Nephron (organoid): ENCODE data around the gene RECK.
"Not testable (repeated sequence)": the region's sequence is repeated elsewhere in the genome, so short reads cannot be mapped to it uniquely, and the experiment has no call there.

Experiments
- H3K27ac Mint-ChIP-seq, 3 experiments: 2 replicates each; pipeline ENCODE4 v1.8.0; 2020; ENCODE audit warnings: mixed read lengths in 3 of 3, mild to moderate bottlenecking in 2 of 3, moderate library complexity in 1 of 3
- H3K27me3 Mint-ChIP-seq: 2 replicates; pipeline ENCODE4 v1.8.0; 2021; ENCODE audit warnings: low read depth, mild to moderate bottlenecking, moderate library complexity, mixed read lengths
- H3K36me3 Mint-ChIP-seq: 2 replicates; pipeline ENCODE4 v1.8.0; 2020; ENCODE audit warnings: low read depth, mixed read lengths
- H3K4me1 Mint-ChIP-seq: 2 replicates; pipeline ENCODE4 v1.8.0; 2020; ENCODE audit warnings: mixed read lengths
- H3K4me3 Mint-ChIP-seq, 3 experiments: 2 replicates each; pipeline ENCODE4 v1.8.0; 2020; ENCODE audit warnings: mild to moderate bottlenecking in 3 of 3, mixed read lengths in 3 of 3, moderate library complexity in 2 of 3
- H3K9me3 Mint-ChIP-seq: 2 replicates; pipeline ENCODE4 v1.8.0; 2020; ENCODE audit warnings: mixed read lengths
- TF ChIP-seq, protein P1 (sequence below), 3 experiments: fragments of 200-600 bp; sonication (generic); IDR thresholded peaks; one replicate each; pipeline ENCODE4 v1.5.0; 2021; ENCODE audit warnings: antibody characterized with exemption in 3 of 3; ENCODE audit not compliant: unreplicated experiment in 3 of 3

Gene RECK

DNA sequence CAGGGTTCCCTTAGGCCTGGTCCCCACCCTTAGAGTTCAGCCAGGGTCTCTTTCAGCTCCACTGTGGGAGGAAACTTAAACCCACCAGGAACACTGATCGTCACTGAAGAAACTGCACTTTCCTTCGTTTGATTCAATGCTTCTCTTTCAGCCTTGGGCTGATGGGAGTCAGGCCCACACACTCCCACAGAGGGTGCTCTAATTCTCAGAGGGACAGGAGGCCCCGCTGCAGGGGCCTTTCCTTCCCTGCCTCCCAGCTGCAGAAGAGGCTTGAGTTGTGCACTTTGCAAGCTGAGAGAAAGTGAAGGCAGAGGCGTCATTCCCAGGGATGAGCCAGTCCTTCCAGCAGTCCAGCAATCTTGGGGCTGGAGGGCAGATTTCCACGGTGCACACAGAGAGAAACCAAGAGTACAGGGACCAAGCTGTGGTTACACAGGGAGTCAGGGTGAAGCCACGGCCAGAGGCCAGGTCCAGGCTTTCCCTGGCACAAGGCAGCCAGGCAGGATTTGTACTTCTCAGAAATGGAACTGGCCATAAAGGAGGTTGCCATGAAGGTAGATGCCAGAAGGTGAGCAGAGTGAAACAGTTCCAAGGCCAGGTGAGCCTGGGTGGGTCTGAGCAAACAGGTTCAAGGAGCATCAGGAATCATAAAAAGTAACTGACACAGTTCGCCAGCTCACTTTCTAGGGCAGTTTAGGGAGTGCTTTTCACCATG lies 89.5 kb downstream of the RECK start:
- no peaks in the 10 kb centered on the region for H3K27me3 Mint-ChIP-seq
- no peaks in the 10 kb centered on the region for H3K4me1 Mint-ChIP-seq
- H3K4me3 Mint-ChIP-seq, result no peak overlapping the region
- TF ChIP-seq, protein P1, sequence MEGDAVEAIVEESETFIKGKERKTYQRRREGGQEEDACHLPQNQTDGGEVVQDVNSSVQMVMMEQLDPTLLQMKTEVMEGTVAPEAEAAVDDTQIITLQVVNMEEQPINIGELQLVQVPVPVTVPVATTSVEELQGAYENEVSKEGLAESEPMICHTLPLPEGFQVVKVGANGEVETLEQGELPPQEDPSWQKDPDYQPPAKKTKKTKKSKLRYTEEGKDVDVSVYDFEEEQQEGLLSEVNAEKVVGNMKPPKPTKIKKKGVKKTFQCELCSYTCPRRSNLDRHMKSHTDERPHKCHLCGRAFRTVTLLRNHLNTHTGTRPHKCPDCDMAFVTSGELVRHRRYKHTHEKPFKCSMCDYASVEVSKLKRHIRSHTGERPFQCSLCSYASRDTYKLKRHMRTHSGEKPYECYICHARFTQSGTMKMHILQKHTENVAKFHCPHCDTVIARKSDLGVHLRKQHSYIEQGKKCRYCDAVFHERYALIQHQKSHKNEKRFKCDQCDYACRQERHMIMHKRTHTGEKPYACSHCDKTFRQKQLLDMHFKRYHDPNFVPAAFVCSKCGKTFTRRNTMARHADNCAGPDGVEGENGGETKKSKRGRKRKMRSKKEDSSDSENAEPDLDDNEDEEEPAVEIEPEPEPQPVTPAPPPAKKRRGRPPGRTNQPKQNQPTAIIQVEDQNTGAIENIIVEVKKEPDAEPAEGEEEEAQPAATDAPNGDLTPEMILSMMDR (IDR thresholded peaks at IDR 0.05; ENCODE audit: unreplicated experiment in 3 of 3), result no peak
- H3K9me3 Mint-ChIP-seq, result no peaks in the 10 kb centered on the region
- peaks cover 14% of the 10 kb centered on the region for H3K36me3 Mint-ChIP-seq
- H3K27ac Mint-ChIP-seq, result no peak overlapping the region

DNA sequence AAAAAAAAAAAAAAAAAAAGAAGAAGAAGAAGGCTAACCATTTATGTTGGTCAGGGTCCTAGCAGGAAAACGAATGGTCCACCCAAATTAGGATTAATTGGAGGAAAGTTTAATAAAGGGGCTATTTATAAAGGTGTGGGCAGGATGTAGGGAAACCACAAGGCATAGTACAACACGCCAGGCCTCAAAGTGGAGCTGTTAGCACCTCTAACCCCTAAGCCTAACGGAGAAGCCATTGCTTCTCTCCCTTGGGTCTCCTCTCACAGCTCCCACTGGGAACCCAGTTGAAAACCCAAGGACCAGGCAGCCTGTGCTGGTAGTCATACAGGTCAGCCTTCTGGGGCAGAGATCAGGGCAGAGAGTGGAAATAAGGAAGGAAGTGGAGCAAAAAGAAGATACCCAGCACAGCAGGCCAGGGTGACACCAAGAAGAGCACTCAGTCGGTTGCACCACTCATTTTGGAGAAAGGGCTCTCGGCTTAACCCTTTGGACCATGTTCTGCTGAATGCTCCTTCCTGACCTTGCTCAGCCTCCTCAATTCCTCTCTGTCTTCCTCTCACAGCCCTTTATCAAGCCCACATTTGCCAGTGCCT lies 91.0 kb downstream of the RECK start:
- Mint-ChIP-seq H3K4me3 (no peak overlapping the region), H3K4me1 (no peaks in the 10 kb centered on the region)

DNA sequence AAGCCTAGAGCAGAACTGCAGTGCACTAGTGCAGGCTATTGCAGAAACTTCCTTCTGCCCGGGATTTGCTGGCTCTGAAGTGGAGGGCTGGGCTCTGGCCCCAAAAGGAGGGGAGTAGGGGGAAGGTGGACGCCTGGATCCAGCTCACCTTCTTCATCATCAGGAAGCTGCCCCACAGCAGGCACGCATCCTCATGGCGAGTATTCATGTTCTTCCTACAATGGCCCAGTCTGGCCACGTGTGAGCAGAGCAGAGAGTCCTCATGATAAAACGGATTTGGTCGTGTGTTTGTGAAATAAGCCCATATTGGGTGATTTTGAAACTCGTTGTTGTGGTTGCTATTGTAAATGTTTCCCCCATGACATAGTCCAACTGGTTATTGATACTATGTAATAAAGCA lies 91.6 kb downstream of the RECK start:
- no peak overlapping the region for H3K27ac Mint-ChIP-seq
- H3K4me1 Mint-ChIP-seq, result no peaks in the 10 kb centered on the region
- H3K27me3 Mint-ChIP-seq, result peaks cover 1% of the 10 kb centered on the region
- TF ChIP-seq, protein P1 (IDR thresholded peaks at IDR 0.05; ENCODE audit: unreplicated experiment in 3 of 3), result no peak
- H3K36me3 Mint-ChIP-seq, result no peaks in the 10 kb centered on the region
- H3K4me3 Mint-ChIP-seq, result no peak overlapping the region
- no peaks in the 10 kb centered on the region for H3K9me3 Mint-ChIP-seq

More for the DNA sequence above, 91.0 kb downstream of the RECK start:
- no peak overlapping the region for H3K27ac Mint-ChIP-seq
- no peaks in the 10 kb centered on the region for H3K27me3 Mint-ChIP-seq
- peaks cover 4% of the 10 kb centered on the region for H3K36me3 Mint-ChIP-seq
- TF ChIP-seq, protein P1 (IDR thresholded peaks at IDR 0.05; ENCODE audit: unreplicated experiment in 3 of 3), result no peak
- no peaks in the 10 kb centered on the region for H3K9me3 Mint-ChIP-seq

DNA sequence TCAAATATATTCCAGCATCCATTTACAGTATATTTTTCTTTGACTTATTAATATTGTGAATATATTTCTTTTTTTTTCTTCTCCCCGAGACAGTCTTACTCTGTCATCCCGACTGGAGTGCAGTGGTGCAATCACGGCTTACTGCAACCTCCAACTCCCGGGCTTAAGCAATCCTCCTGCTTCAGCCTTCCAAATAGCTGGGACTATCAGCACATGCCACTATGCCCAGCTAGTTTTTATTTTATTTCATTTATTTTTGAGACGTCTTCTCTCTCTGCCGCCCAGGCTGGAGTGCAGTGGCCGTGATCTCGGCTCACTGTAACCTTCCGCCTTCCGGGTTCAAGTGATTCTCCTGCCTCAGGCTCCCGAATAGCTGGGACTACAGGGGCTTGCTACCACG lies 92.4 kb downstream of the RECK start:
- no peaks in the 10 kb centered on the region for H3K36me3 Mint-ChIP-seq
- H3K9me3 Mint-ChIP-seq, result no peaks in the 10 kb centered on the region
- TF ChIP-seq, protein P1 (IDR thresholded peaks at IDR 0.05; ENCODE audit: unreplicated experiment in 3 of 3), result no peak
- H3K4me1 Mint-ChIP-seq, result no peaks in the 10 kb centered on the region
- H3K27ac Mint-ChIP-seq, result no peak overlapping the region
- H3K27me3 Mint-ChIP-seq, result peaks cover 9% of the 10 kb centered on the region
- no peak overlapping the region for H3K4me3 Mint-ChIP-seq

DNA sequence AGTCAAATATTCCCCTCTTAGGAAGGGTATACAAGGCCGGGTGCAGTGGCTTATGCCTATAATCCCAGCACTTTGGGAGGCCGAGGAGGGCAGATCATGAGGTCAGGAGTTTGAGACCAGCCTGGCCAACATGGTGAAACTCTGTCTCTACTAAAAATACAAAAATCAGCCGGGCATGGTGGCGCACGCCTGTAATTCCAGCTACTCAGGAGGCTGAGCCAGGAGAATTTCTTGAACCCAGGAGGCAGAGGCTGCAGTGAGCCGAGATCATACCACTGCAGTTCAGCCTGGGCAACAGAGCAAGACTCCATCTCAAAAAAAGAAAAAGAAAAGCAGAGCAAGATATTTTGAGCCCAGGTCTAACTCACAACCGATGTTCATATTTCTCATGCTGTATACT lies 95.0 kb downstream of the RECK start:
- not testable (repeated sequence) for H3K4me3 Mint-ChIP-seq, H3K27ac Mint-ChIP-seq, H3K36me3 Mint-ChIP-seq, H3K9me3 Mint-ChIP-seq, H3K4me1 Mint-ChIP-seq
- H3K27me3 Mint-ChIP-seq, result peaks cover 28% of the 10 kb centered on the region

DNA sequence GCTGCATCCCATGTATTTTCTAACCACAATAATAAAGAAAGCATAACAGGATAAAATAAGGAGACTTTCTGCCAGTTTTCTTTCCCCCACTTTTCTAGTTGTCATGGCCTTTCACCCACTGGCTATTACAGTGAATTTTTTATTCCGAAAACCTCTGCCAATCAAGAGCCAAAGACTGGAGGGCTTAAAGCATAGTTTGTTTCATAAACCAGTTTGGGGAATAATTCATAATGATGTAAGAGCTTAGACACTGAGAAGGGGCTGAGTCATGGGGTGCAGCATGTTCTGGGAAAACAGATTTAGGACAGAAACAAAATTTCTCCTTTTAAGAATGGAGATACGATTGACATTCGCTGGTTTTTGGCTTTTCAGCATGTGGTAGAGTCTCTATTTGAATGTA lies 95.4 kb downstream of the RECK start:
- no peak overlapping the region for H3K4me3 Mint-ChIP-seq
- H3K27me3 Mint-ChIP-seq, result peaks cover 29% of the 10 kb centered on the region
- no peaks in the 10 kb centered on the region for H3K36me3 Mint-ChIP-seq
- H3K4me1 Mint-ChIP-seq, result peaks cover under 1% of the 10 kb centered on the region
- no peak overlapping the region for H3K27ac Mint-ChIP-seq
- H3K9me3 Mint-ChIP-seq, result no peaks in the 10 kb centered on the region
- TF ChIP-seq, protein P1 (IDR thresholded peaks at IDR 0.05; ENCODE audit: unreplicated experiment in 3 of 3), result no peak
